Neural cell (in vitro differentiated cells): ENCODE data around the gene LIMK1. TPM values are rescaled to one million over a fixed set of nuclear protein-coding genes. Genes with fewer than 3 reads are reported as not detected.

Experiments used
- H2AFZ ChIP-seq: fragments of 200-600, 300-800 bp; sonication (generic), shearing (Covaris generic); 2 replicates; pipeline ENCODE4 v1.6.0; 2014; ENCODE audit warnings: low read depth, mild to moderate bottlenecking, antibody characterized with exemption, low read length, moderate library complexity
- H3F3A ChIP-seq: fragments of 200-600 bp; shearing (Covaris generic); 2 replicates; pipeline ENCODE4 v1.6.1; 2016; ENCODE audit warnings: mild to moderate bottlenecking, moderate library complexity, mixed read lengths, antibody characterized with exemption, low read length; ENCODE audit not compliant: insufficient read depth, poor library complexity, severe bottlenecking
- H3K27ac ChIP-seq: fragments of 200-600, 300-800 bp; sonication (generic), shearing (Covaris generic); 2 replicates; pipeline ENCODE4 v1.5.1; 2014; ENCODE audit warnings: mild to moderate bottlenecking, low read length, moderate library complexity
- H3K27me3 ChIP-seq: fragments of 300-800, 200-600 bp; sonication (generic), shearing (Covaris generic); 2 replicates; pipeline ENCODE4 v1.6.0; 2014; ENCODE audit warnings: mild to moderate bottlenecking, low read depth, low read length, moderate library complexity; ENCODE audit not compliant: insufficient read depth
- H3K36me3 ChIP-seq: fragments of 300-800, 200-600 bp; sonication (generic), shearing (Covaris generic); 2 replicates; pipeline ENCODE4 v1.5.1; 2014; ENCODE audit warnings: mild to moderate bottlenecking, antibody characterized with exemption, low read length, moderate library complexity; ENCODE audit not compliant: insufficient read depth
- H3K4me2 ChIP-seq: fragments of 300-800, 200-600 bp; sonication (generic), shearing (Covaris generic); 2 replicates; pipeline ENCODE4 v1.6.0; 2014; ENCODE audit warnings: mild to moderate bottlenecking, low read length
- H3K4me3 ChIP-seq: fragments of 300-800, 200-600 bp; sonication (generic), shearing (Covaris generic); 2 replicates; pipeline ENCODE4 v1.5.1; 2014; ENCODE audit warnings: mild to moderate bottlenecking, low read length, moderate library complexity
- H3K79me2 ChIP-seq: fragments of 200-600 bp; shearing (Covaris generic); replicated peaks from 2 replicates; pipeline ENCODE4 v1.6.0; 2014; ENCODE audit warnings: mild to moderate bottlenecking, low read length, moderate library complexity; ENCODE audit not compliant: insufficient read depth
- H3K9ac ChIP-seq: fragments of 300-800, 200-600 bp; sonication (generic), shearing (Covaris generic); 2 replicates; pipeline ENCODE4 v1.6.1; 2016; ENCODE audit warnings: mild to moderate bottlenecking, low read length, mixed read lengths
- H3K9me2 ChIP-seq: fragments of 200-600 bp; shearing (Covaris generic); 2 replicates; pipeline ENCODE4 v1.6.1; 2016; ENCODE audit warnings: mild to moderate bottlenecking, low read length, mixed read lengths; ENCODE audit not compliant: insufficient read depth
- H3K9me3 ChIP-seq: fragments of 200-600, 300-800 bp; sonication (generic), shearing (Covaris generic); 2 replicates; pipeline ENCODE4 v1.6.1; 2016; ENCODE audit warnings: mild to moderate bottlenecking, mixed run types, low read length, moderate library complexity, mixed read lengths
- H4K20me1 ChIP-seq: fragments of 200-600 bp; shearing (Covaris generic); 2 replicates; pipeline ENCODE4 v1.6.1; 2016; ENCODE audit warnings: mild to moderate bottlenecking, mixed run types; ENCODE audit not compliant: insufficient read depth
- EP300 ChIP-seq: fragments of 450-650 bp; conservative IDR thresholded peaks from 2 replicates; pipeline ENCODE4 v1.6.1; 2014; ENCODE audit warnings: antibody characterized with exemption, mild to moderate bottlenecking, moderate library complexity; ENCODE audit not compliant: poor library complexity, severe bottlenecking
- EZH2 ChIP-seq: fragments of 200-600, 300-800 bp; shearing (Covaris generic), sonication (generic); IDR thresholded peaks from 2 replicates; pipeline ENCODE4 v1.6.1; 2014; ENCODE audit warnings: antibody characterized with exemption, low read length, borderline replicate concordance, mild to moderate bottlenecking; ENCODE audit not compliant: insufficient read depth, poor library complexity, severe bottlenecking
- MXI1 ChIP-seq: fragments of 450-650 bp; conservative IDR thresholded peaks from 2 replicates; pipeline ENCODE4 v1.6.1; 2014; ENCODE audit warnings: antibody characterized with exemption, mild to moderate bottlenecking; ENCODE audit not compliant: poor library complexity, severe bottlenecking
- POLR2AphosphoS5 ChIP-seq: IDR thresholded peaks from 2 replicates; pipeline ENCODE4 v1.6.1; 2012
- RAD21 ChIP-seq: fragments of 450-650 bp; conservative IDR thresholded peaks from 2 replicates; pipeline ENCODE4 v1.6.1; 2014; ENCODE audit warnings: antibody characterized with exemption, mild to moderate bottlenecking, moderate library complexity
- SMC3 ChIP-seq: fragments of 450-650 bp; conservative IDR thresholded peaks from 2 replicates; pipeline ENCODE4 v1.6.1; 2014; ENCODE audit warnings: antibody characterized with exemption, mild to moderate bottlenecking, moderate library complexity; ENCODE audit not compliant: poor library complexity
- TAF1 ChIP-seq: IDR thresholded peaks from 2 replicates; pipeline ENCODE4 v1.6.1; 2012; ENCODE audit warnings: low read depth
- polyA plus RNA-seq: library from polyadenylated mRNA; depleted of rRNA; stranded (reverse); fragments of >200 nt; gene quantifications from 2 replicates; pipeline ENCODE4 v1.2.3, GENCODE V29; 2014
- TF ChIP-seq, protein P1 (sequence below): fragments of 450-650 bp; IDR thresholded peaks from 2 replicates; pipeline ENCODE4 v1.5.1; 2014; ENCODE audit warnings: antibody characterized with exemption, mild to moderate bottlenecking, moderate library complexity; ENCODE audit not compliant: poor library complexity, severe bottlenecking
- TF ChIP-seq, protein P2 (sequence below): IDR thresholded peaks from 2 replicates; pipeline ENCODE4 v1.6.1; 2012; ENCODE audit warnings: borderline replicate concordance

Gene LIMK1
- polyA plus RNA-seq, 1 donor from 2014 or later: 21.1 TPM

DNA sequence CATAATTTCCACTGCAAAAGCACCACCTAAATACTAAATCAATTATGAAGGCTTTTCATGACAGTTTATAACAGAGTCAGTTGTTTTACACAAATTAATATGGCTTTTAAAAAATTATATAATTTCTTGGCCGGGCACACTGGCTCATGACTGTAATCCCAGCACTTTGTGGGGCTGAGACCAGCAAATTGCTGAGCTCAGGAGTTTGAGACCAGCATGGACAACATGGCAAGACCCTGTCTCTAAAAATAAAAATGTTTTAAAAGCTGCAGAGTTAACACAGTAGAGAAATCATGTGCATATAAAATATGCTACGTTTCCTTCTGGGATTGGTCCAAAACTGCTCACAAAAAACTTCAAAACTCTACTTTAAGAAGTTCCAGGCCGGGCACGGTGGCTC is 46.9 kb downstream of the LIMK1 start:
- Histone ChIP-seq H3K4me2 (no peak overlapping the region), H4K20me1 (no peaks in the 10 kb centered on the region), H3K4me3 (no peak overlapping the region), H2AFZ (no peak overlapping the region), H3K36me3 (no peaks in the 10 kb centered on the region), H3K27ac (no peak overlapping the region), H3F3A (no peaks in the 10 kb centered on the region), H3K9me3 (no peaks in the 10 kb centered on the region), H3K9ac (no peak overlapping the region), H3K27me3 (no peaks in the 10 kb centered on the region), H3K79me2 (no peaks in the 10 kb centered on the region), H3K9me2 (no peaks in the 10 kb centered on the region)
- TF ChIP-seq MXI1 (no peak), TAF1 (no peak), POLR2AphosphoS5 (no peak), SMC3 (no peak), RAD21 (no peak), EP300 (no peak), EZH2 (no peak)
- TF ChIP-seq, protein P1, sequence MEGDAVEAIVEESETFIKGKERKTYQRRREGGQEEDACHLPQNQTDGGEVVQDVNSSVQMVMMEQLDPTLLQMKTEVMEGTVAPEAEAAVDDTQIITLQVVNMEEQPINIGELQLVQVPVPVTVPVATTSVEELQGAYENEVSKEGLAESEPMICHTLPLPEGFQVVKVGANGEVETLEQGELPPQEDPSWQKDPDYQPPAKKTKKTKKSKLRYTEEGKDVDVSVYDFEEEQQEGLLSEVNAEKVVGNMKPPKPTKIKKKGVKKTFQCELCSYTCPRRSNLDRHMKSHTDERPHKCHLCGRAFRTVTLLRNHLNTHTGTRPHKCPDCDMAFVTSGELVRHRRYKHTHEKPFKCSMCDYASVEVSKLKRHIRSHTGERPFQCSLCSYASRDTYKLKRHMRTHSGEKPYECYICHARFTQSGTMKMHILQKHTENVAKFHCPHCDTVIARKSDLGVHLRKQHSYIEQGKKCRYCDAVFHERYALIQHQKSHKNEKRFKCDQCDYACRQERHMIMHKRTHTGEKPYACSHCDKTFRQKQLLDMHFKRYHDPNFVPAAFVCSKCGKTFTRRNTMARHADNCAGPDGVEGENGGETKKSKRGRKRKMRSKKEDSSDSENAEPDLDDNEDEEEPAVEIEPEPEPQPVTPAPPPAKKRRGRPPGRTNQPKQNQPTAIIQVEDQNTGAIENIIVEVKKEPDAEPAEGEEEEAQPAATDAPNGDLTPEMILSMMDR: no peak
- TF ChIP-seq, protein P2, sequence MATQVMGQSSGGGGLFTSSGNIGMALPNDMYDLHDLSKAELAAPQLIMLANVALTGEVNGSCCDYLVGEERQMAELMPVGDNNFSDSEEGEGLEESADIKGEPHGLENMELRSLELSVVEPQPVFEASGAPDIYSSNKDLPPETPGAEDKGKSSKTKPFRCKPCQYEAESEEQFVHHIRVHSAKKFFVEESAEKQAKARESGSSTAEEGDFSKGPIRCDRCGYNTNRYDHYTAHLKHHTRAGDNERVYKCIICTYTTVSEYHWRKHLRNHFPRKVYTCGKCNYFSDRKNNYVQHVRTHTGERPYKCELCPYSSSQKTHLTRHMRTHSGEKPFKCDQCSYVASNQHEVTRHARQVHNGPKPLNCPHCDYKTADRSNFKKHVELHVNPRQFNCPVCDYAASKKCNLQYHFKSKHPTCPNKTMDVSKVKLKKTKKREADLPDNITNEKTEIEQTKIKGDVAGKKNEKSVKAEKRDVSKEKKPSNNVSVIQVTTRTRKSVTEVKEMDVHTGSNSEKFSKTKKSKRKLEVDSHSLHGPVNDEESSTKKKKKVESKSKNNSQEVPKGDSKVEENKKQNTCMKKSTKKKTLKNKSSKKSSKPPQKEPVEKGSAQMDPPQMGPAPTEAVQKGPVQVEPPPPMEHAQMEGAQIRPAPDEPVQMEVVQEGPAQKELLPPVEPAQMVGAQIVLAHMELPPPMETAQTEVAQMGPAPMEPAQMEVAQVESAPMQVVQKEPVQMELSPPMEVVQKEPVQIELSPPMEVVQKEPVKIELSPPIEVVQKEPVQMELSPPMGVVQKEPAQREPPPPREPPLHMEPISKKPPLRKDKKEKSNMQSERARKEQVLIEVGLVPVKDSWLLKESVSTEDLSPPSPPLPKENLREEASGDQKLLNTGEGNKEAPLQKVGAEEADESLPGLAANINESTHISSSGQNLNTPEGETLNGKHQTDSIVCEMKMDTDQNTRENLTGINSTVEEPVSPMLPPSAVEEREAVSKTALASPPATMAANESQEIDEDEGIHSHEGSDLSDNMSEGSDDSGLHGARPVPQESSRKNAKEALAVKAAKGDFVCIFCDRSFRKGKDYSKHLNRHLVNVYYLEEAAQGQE: no peak

DNA sequence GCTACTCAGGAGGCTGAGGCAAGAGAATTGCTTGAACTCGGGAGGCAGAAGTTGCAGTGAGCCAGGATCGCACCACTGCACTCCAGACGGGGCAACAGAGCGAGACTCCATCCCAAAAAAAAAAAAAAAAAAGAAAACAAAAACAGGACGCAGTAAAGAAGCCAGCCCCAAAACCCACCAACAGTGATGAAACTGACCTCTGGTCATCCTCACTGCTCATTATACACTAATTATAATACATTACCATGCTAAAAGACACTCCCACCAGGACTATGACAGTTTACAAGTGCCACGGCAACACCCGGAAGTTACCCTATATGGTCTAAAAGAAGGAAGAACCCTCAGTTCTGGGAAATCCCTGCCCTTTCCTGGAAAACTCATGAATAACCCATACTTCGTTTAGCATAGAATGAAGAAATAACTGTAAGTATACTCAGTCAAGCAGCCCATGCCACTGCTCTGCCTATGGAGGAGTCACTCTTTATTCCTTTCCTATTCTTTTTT is 50.6 kb downstream of the LIMK1 start:
- TF ChIP-seq, protein P2: no peak
- no peak for TF ChIP-seq RAD21
- no peak for TF ChIP-seq EZH2
- TF ChIP-seq, protein P1: no peak
- no peak for TF ChIP-seq EP300
- TF ChIP-seq TAF1: no peak
- TF ChIP-seq SMC3: no peak
- no peak for TF ChIP-seq MXI1
- TF ChIP-seq POLR2AphosphoS5: no peak
- Histone ChIP-seq H4K20me1 (no peaks in the 10 kb centered on the region), H3K27me3 (no peaks in the 10 kb centered on the region), H3K9me2 (no peaks in the 10 kb centered on the region), H3K9me3 (no peaks in the 10 kb centered on the region), H3K4me3 (no peak overlapping the region), H3K36me3 (no peaks in the 10 kb centered on the region), H3K27ac (no peak overlapping the region), H3K79me2 (no peaks in the 10 kb centered on the region), H3K4me2 (no peak overlapping the region), H3F3A (no peaks in the 10 kb centered on the region), H3K9ac (no peak overlapping the region), H2AFZ (no peak overlapping the region)
